Subcutaneous abdominal adipose tissue (tissue), 5 donors: ENCODE data around the gene ABI3BP.

Experiments used
- H3K27ac ChIP-seq: one replicate; pipeline ENCODE4 v1.7.0; 2013; ENCODE audit warnings: low read depth, mild to moderate bottlenecking, inconsistent platforms, low read length, moderate library complexity
- H3K27me3 ChIP-seq, 5 donors: one replicate each; pipeline ENCODE4 v1.7.0; 2013; ENCODE audit warnings: low read length in 5 of 5, inconsistent platforms in 1 of 5; ENCODE audit not compliant: control insufficient read depth in 5 of 5, insufficient read depth in 4 of 5
- H3K36me3 ChIP-seq, 5 donors: one replicate each; pipeline ENCODE4 v1.7.0; 2013; ENCODE audit warnings: low read length in 5 of 5; ENCODE audit not compliant: control insufficient read depth in 5 of 5, insufficient read depth in 5 of 5
- H3K4me1 ChIP-seq, 5 donors: one replicate each; pipeline ENCODE4 v1.7.0; 2013; ENCODE audit warnings: low read length in 5 of 5, mild to moderate bottlenecking in 3 of 5, moderate library complexity in 1 of 5; ENCODE audit not compliant: control insufficient read depth in 5 of 5, insufficient read depth in 5 of 5
- H3K4me3 ChIP-seq, 5 donors: one replicate each; pipeline ENCODE4 v1.7.0; 2013; ENCODE audit warnings: low read length in 5 of 5, low read depth in 1 of 5
- H3K9ac ChIP-seq, 5 donors: one replicate each; pipeline ENCODE4 v1.7.0; 2013; ENCODE audit warnings: low read length in 5 of 5, mild to moderate bottlenecking in 4 of 5, moderate library complexity in 3 of 5
- H3K9me3 ChIP-seq, 5 donors: one replicate each; pipeline ENCODE4 v1.7.0; 2013; ENCODE audit warnings: low read length in 5 of 5; ENCODE audit not compliant: control insufficient read depth in 5 of 5
- donor health status: healthy.
- donor health status: healthy.
- donor health status: healthy.
- donor health status: healthy.
- donor health status: healthy.

Gene ABI3BP

GRCh38 chr3:100898681-100899080 lies 94.5 kb downstream of the ABI3BP start:
- Histone ChIP-seq H3K4me3 (no peak overlapping the region), H3K27ac (no peak overlapping the region), H3K36me3 (no peaks in the 10 kb centered on the region), H3K9ac (no peak overlapping the region), H3K9me3 (no peaks in the 10 kb centered on the region), H3K4me1 (peaks cover 0 to 2% (median 0%) of the 10 kb centered on the region in 5 donors), H3K27me3 (no peaks in the 10 kb centered on the region)

GRCh38 chr3:100896994-100897393 lies 96.2 kb downstream of the ABI3BP start:
- H3K4me1 ChIP-seq: peaks cover 0 to 2% (median 0%) of the 10 kb centered on the region in 5 donors
- H3K27me3 ChIP-seq: no peaks in the 10 kb centered on the region
- no peaks in the 10 kb centered on the region for H3K9me3 ChIP-seq
- H3K4me3 ChIP-seq: no peak overlapping the region
- H3K36me3 ChIP-seq: no peaks in the 10 kb centered on the region
- no peak overlapping the region for H3K9ac ChIP-seq
- no peak overlapping the region for H3K27ac ChIP-seq

GRCh38 chr3:100893590-100893989 lies 99.6 kb downstream of the ABI3BP start:
- no peaks in the 10 kb centered on the region for H3K27me3 ChIP-seq
- H3K27ac ChIP-seq: no peak overlapping the region
- no peaks in the 10 kb centered on the region for H3K9me3 ChIP-seq
- no peaks in the 10 kb centered on the region for H3K4me1 ChIP-seq
- H3K9ac ChIP-seq: no peak overlapping the region
- H3K36me3 ChIP-seq: no peaks in the 10 kb centered on the region
- no peak overlapping the region for H3K4me3 ChIP-seq

GRCh38 chr3:100893108-100893507 lies 100.1 kb downstream of the ABI3BP start:
- no peak overlapping the region for H3K9ac ChIP-seq
- no peaks in the 10 kb centered on the region for H3K27me3 ChIP-seq
- no peak overlapping the region for H3K4me3 ChIP-seq
- H3K36me3 ChIP-seq: no peaks in the 10 kb centered on the region
- no peaks in the 10 kb centered on the region for H3K9me3 ChIP-seq
- no peak overlapping the region for H3K27ac ChIP-seq
- no peaks in the 10 kb centered on the region for H3K4me1 ChIP-seq

GRCh38 chr3:100891827-100892226 lies 101.4 kb downstream of the ABI3BP start:
- no peaks in the 10 kb centered on the region for H3K4me1 ChIP-seq

GRCh38 chr3:100891033-100891432 lies 102.2 kb downstream of the ABI3BP start:
- Histone ChIP-seq H3K27me3 (no peaks in the 10 kb centered on the region), H3K4me1 (no peaks in the 10 kb centered on the region), H3K4me3 (no peak overlapping the region), H3K36me3 (no peaks in the 10 kb centered on the region), H3K9me3 (no peaks in the 10 kb centered on the region), H3K27ac (no peak overlapping the region), H3K9ac (no peak overlapping the region)

More at GRCh38 chr3:100891827-100892226, 101.4 kb downstream of the ABI3BP start:
- H3K9me3 ChIP-seq: no peaks in the 10 kb centered on the region
- H3K36me3 ChIP-seq: no peaks in the 10 kb centered on the region
- H3K27ac ChIP-seq: no peak overlapping the region
- no peak overlapping the region for H3K4me3 ChIP-seq
- no peak overlapping the region for H3K9ac ChIP-seq
- H3K27me3 ChIP-seq: no peaks in the 10 kb centered on the region

GRCh38 chr3:100888881-100889280 lies 104.3 kb downstream of the ABI3BP start:
- no peaks in the 10 kb centered on the region for H3K36me3 ChIP-seq

GRCh38 chr3:100882571-100882984 lies 110.6 kb downstream of the ABI3BP start:
- no peaks in the 10 kb centered on the region for H3K36me3 ChIP-seq

More at GRCh38 chr3:100888881-100889280, 104.3 kb downstream of the ABI3BP start:
- no peaks in the 10 kb centered on the region for H3K4me1 ChIP-seq
- H3K27ac ChIP-seq: no peak overlapping the region
- no peaks in the 10 kb centered on the region for H3K27me3 ChIP-seq
- no peak overlapping the region for H3K9ac ChIP-seq
- no peaks in the 10 kb centered on the region for H3K9me3 ChIP-seq
- H3K4me3 ChIP-seq: no peak overlapping the region

GRCh38 chr3:100880845-100881244 lies 112.4 kb downstream of the ABI3BP start:
- peaks cover 0 to 19% (median 16%) of the 10 kb centered on the region in 5 donors for H3K4me1 ChIP-seq
- H3K9me3 ChIP-seq: no peaks in the 10 kb centered on the region
- no peaks in the 10 kb centered on the region for H3K27me3 ChIP-seq
- no peak overlapping the region for H3K9ac ChIP-seq
- H3K27ac ChIP-seq: no peak overlapping the region
- H3K4me3 ChIP-seq: no peak overlapping the region
- no peaks in the 10 kb centered on the region for H3K36me3 ChIP-seq

More at GRCh38 chr3:100882571-100882984, 110.6 kb downstream of the ABI3BP start:
- Histone ChIP-seq H3K9me3 (no peaks in the 10 kb centered on the region), H3K27ac (no peak overlapping the region), H3K9ac (no peak overlapping the region), H3K4me1 (peaks cover 0 to 17% (median 16%) of the 10 kb centered on the region in 5 donors), H3K27me3 (no peaks in the 10 kb centered on the region), H3K4me3 (no peak overlapping the region)

- Histone ChIP-seq H3K4me1 (peaks cover 0 to 19% (median 17%) of the 10 kb centered on the region in 5 donors), H3K4me3 (peak overlapping the region in 1 of 5 donors; percentile 11), H3K36me3 (no peaks in the 10 kb centered on the region), H3K9me3 (no peaks in the 10 kb centered on the region), H3K9ac (no peak overlapping the region), H3K27ac (no peak overlapping the region), H3K27me3 (no peaks in the 10 kb centered on the region)
Measured at GRCh38 chr3:100880072-100880471, 113.1 kb downstream of the ABI3BP start.
